DLD1 (cell line): ENCODE data around the gene SMDT1.
"Not testable (repeated sequence)": the region's sequence is repeated elsewhere in the genome, so short reads cannot be mapped to it uniquely, and the experiment has no call there.

Experiments used
- in situ Hi-C: cut with HindIII; loops from 2 replicates; pipeline ENCODE4 v1.10.0; 2017; ENCODE audit warnings: low sequenced_read_pairs

SMDT1 gene

DNA sequence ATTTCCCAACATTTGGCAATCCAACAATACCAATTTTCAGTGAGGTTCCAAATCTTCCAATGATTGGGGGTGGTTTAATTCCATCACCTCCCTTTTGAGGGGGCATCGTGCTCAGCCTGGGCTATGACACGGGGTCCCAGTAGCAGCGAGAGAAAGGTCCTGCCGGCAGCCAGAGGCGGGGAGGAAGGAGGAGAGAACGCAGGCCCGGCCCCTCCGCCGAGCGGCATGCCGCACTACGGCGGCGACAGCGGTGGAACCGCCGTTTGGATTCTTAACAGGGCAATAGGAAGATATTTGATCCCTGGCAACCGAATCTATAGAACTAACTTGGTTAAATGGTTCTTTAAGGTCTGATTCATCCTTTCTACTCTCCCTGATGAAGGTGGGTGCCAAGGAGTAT, 29.3 kb downstream of the SMDT1 start:
- in situ Hi-C loops: no loop called here

- in situ Hi-C loops: no loop called here
These were observed 32.3 kb downstream of the SMDT1 start for GRCh38 chr22:42111798-42112197.

- in situ Hi-C loops: not testable (repeated sequence)
These were observed 33.3 kb downstream of the SMDT1 start for GRCh38 chr22:42112793-42113192.

DNA sequence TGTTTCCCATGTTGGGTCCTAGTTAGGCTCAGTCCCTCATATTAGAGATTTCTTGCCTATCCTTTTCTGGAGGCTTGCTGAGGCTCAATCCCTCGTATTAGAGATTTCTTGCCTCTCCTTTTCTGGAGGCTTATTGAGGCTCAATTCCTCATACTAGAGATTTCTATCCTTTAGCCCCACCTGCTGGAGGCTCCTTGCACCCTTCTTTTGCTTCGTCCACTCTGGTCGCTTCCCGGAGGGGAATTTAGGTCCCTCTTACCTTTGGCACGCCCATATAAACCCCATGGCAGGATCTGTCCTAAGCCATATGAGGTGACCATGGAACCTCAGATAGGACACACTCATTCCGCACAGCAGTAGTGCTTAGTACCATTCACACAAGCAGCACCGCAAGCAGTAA, 35.2 kb downstream of the SMDT1 start:
- in situ Hi-C loops: no loop called here

DNA sequence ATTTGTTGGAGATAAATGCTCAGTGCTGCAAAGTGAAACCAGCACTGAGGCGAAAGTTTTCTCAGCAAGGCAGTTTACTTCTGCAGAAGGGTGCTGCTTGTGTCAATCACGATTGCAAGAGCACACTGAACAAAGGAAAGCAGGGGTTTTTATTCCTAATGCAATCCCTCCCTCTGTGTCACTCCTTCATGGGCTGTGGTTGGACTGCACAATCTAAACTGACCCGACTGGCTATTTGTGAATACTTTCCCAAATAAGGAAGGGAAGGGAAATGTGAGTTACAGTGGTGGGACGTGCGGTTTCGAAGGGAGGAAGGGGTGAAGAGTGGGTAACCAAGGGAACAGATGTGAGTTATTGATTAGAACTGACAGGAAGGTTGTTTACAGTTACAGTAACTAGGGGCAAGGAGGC, 35.9 kb downstream of the SMDT1 start:
- in situ Hi-C loops: not testable (repeated sequence)

DNA sequence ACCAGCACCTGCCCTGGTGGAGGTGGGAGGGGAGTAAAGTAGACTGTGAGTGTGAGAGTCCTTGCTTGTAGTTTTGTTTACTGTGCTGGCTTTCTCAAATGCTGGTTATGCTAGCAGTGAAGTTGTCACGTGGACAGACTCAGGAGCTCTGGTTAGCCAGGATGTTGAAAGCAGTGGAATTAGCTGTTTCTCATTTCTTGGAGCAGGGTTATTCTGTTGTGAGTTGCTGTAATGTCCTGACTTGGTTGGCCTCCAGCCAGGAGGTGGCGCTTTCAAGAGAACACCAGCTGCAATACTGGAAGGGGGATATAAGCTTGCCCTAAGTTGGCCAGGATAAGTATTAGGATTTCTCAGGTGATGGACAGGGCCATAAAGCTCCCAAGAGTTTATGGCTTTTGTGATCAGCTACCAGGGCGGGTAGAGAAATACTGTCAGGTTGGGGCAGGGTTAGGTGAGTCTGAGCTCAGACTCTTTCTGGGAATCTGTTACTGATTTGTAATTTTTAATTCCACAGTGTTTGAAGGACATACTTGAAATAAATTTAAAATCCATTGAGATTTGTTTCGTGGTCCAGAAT, 37.4 kb downstream of the SMDT1 start:
- in situ Hi-C loops: no loop called here

GRCh38 chr22:42120231-42121021, 40.9 kb downstream of the SMDT1 start:
- in situ Hi-C loops: not testable (repeated sequence)

DNA sequence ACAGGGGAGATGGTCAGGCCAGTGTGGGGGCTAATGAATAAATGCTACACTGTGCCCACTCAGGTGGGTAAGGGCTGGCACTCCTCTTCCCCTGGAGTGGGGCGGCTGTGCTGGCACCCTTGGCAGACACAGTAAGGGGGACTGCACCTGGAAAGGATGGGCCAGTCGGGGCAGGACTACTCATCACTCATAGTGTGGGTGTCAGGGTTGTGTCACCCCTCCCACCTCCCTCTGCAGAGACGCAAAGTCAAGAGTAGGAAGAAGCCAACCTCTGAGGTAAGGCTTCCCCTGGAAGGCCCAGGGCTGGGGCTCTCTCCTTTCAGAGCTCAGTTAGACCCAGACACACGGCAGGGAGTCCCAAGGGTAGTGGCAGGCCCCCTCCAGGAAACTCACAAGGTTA, 44.0 kb downstream of the SMDT1 start:
- in situ Hi-C loops: not testable (repeated sequence)

DNA sequence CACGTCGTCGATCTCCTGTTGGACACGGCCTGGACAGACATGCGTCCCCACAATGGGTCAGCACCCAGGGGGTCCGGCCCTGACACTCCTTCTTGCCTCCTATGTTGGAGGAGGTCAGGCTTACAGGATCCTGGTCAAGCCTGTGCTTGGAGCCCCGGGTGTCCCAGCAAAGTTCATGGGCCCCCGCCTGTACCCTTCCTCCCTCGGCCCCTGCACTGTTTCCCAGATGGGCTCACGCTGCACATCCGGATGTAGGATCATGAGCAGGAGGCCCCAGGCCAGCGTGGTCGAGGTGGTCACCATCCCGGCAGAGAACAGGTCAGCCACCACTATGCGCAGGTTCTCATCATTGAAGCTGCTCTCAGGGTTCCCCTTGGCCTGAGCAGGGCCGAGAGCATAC, 48.1 kb downstream of the SMDT1 start:
- in situ Hi-C loops: no loop called here

- in situ Hi-C loops: not testable (repeated sequence)
These were observed 48.5 kb downstream of the SMDT1 start for GRCh38 chr22:42128007-42128406.

GRCh38 chr22:42128776-42129694, 49.5 kb downstream of the SMDT1 start:
- in situ Hi-C loops: not testable (repeated sequence)

DNA sequence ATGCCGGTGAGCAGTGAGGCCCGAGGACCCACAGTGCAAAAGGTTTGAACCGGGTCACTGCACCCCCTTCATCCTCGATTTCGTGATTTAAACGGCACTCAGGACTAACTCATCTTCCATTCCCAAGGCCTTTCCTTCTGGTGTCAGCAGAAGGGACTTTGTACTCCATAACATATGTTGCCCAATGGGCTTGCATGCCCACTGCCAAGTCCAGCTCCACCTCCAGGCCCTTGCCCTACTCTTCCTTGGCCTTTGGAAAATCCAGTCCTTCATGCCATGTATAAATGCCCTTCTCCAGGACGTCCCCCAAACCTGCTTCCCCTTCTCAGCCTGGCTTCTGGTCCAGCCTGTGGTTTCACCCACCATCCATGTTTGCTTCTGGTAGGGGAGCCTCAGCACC, 50.7 kb downstream of the SMDT1 start:
- in situ Hi-C loops: not testable (repeated sequence)

DNA sequence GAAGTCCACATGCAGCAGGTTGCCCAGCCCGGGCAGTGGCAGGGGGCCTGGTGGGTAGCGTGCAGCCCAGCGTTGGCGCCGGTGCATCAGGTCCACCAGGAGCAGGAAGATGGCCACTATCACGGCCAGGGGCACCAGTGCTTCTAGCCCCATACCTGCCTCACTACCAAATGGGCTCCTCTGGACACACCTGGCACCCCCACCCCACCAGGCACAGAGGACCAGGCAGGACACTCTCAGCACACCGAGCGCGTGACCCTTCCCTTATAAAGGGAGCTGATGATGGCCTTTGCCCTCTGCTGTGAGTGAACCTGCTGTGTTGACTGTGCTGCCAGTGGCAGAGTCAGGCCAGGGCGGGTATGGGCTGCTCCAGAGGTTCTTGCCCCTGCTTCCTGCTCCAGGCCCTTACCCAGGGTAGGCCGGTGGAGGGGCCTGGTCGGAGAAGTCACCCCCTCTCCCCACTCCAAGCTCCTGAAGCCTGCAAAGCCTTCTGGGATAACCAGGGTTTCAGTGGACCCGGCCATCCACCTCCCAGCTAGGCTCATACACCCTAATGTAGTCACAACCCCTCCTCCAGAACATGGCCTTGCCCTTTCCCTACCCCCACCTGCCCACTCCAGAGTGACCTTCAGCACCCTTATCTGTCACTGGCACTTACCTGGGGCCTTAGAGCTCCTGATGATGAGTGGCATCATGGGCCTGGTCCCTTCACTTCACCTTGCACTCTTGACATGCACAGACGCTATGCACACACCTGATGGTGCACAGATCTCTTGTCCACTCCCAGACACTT, 51.3 kb downstream of the SMDT1 start, which contains the start of gene CYP2D6:
Gene CYP2D6 (minus strand): TSS at position 172 of the 793 bp plus-strand sequence. CDS start 19 bp downstream, at position 153.
- in situ Hi-C loops: not testable (repeated sequence)

DNA sequence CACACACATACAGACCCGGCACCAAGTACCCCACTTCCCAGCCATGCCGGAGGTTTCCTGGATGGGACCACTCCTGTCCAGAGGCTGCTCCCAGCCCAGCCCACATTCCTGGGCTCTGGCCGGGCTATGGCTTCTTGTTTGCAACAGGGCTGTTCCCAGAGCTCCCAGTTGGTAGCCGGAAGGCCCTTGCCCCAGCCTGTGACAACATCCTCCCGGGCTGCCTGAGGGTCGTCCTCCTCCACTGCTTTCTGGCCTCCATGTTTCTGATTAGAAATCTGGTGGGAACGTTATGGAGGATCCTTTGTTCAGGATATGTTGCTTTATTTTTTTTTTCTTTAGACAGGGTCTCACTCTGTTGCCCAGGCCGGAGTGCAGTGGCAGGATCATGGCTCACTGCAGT, 52.1 kb downstream of the SMDT1 start:
- in situ Hi-C loops: no loop called here

GRCh38 chr22:42132457-42132856, 53.0 kb downstream of the SMDT1 start:
- in situ Hi-C loops: no loop called here
